CD4-positive, CD25-positive, alpha-beta regulatory T cell (primary cell): ENCODE measurements around the gene LCT. TPM values are rescaled to one million over a fixed set of nuclear protein-coding genes. Genes with fewer than 3 reads are reported as not detected.

Source experiments
- ATAC-seq, 2 donors: fragments of 150-1000 bp; cut with Tn5 transposase; one replicate each; pipeline ENCODE4 v1.10.0; 2021; ENCODE audit warnings: low read depth in 2 of 2, moderate number of reproducible peaks in 2 of 2, moderate library complexity in 1 of 2
- DNase-seq, 3 donors: peaks; one replicate each; pipeline versions ENCODE4 v3.0.0 to v3.0.0-alpha.2; 2012 to 2022; ENCODE audit warnings: mixed read lengths in 1 of 3
- H3K27ac ChIP-seq: one replicate; pipeline ENCODE4 v1.7.0; 2013; ENCODE audit warnings: mild to moderate bottlenecking, low read length; ENCODE audit not compliant: insufficient read depth, poor library complexity, severe bottlenecking
- H3K27me3 ChIP-seq: one replicate; pipeline ENCODE4 v1.7.0; 2013; ENCODE audit warnings: low read length; ENCODE audit not compliant: control insufficient read depth, insufficient read depth
- H3K36me3 ChIP-seq: one replicate; pipeline ENCODE4 v1.7.0; 2013; ENCODE audit warnings: mild to moderate bottlenecking, low read length, moderate library complexity; ENCODE audit not compliant: control insufficient read depth, insufficient read depth
- H3K4me1 ChIP-seq: 2 replicates; pipeline ENCODE4 v1.7.0; 2013; ENCODE audit warnings: mild to moderate bottlenecking, low read length; ENCODE audit not compliant: insufficient read depth, control insufficient read depth, poor library complexity, severe bottlenecking
- H3K4me3 ChIP-seq: one replicate; pipeline ENCODE4 v1.7.0; 2013; ENCODE audit warnings: low read depth, mild to moderate bottlenecking, low read length, moderate library complexity
- H3K9me3 ChIP-seq, 2 experiments: 1 replicate in 1 of 2; 2 replicates in 1 of 2; pipeline ENCODE4 v1.7.0; 2013; ENCODE audit warnings: low read length in 2 of 2, mild to moderate bottlenecking in 1 of 2, moderate library complexity in 1 of 2; ENCODE audit not compliant: control insufficient read depth in 2 of 2
- H3K27ac Mint-ChIP-seq, 3 donors: one replicate each; pipeline ENCODE4 v1.8.0; 2020 to 2022; ENCODE audit warnings: mild to moderate bottlenecking in 3 of 3, mixed read lengths in 3 of 3, moderate library complexity in 2 of 3
- H3K27me3 Mint-ChIP-seq: one replicate; pipeline ENCODE4 v1.8.0; 2022; ENCODE audit warnings: mild to moderate bottlenecking, mixed read lengths
- H3K36me3 Mint-ChIP-seq: one replicate; pipeline ENCODE4 v1.8.0; 2020; ENCODE audit warnings: mixed read lengths
- H3K4me1 Mint-ChIP-seq, 4 donors: one replicate each; pipeline ENCODE4 v1.8.0; 2020 to 2022; ENCODE audit warnings: mixed read lengths in 4 of 4, mild to moderate bottlenecking in 1 of 4
- H3K4me3 Mint-ChIP-seq, 4 donors: one replicate each; pipeline ENCODE4 v1.8.0; 2020 to 2022; ENCODE audit warnings: mild to moderate bottlenecking in 4 of 4, mixed read lengths in 4 of 4, moderate library complexity in 3 of 4
- H3K9me3 Mint-ChIP-seq, 7 donors: one replicate each; pipeline ENCODE4 v1.8.0; 2020 to 2022; ENCODE audit warnings: mixed read lengths in 7 of 7, mild to moderate bottlenecking in 3 of 7, moderate library complexity in 2 of 7
- polyA plus RNA-seq, 4 donors: library from polyadenylated mRNA; unstranded; fragments of 300-500 nt; fragmentation: Illumina TruSeq; gene quantifications; one replicate each; pipeline ENCODE4 v1.2.3, GENCODE V29; 2021
- total RNA-seq: library from RNA; stranded (reverse); gene quantifications from one replicate; pipeline ENCODE4 v1.2.3, GENCODE V29; 2022

The LCT gene
- total and polyA plus RNA-seq, 5 donors from 2014 or later: not detected

GRCh38 chr2:135829378-135830135 lies 7.4 kb downstream of the LCT start:
- Mint-ChIP-seq H3K27me3 (no peaks in the 10 kb centered on the region), H3K27ac (no peak overlapping the region), H3K4me1 (peaks cover 0 to 5% (median 0%) of the 10 kb centered on the region in 4 donors), H3K9me3 (no peaks in the 10 kb centered on the region), H3K4me3 (no peak overlapping the region), H3K36me3 (no peaks in the 10 kb centered on the region)
- DNase-seq (no peak), ATAC-seq (no peak)
- no peaks in the 10 kb centered on the region for H3K36me3 ChIP-seq
- no peak overlapping the region for H3K4me3 ChIP-seq
- H3K27me3 ChIP-seq: no peaks in the 10 kb centered on the region
- no peak overlapping the region for H3K27ac ChIP-seq
- no peaks in the 10 kb centered on the region for H3K9me3 ChIP-seq
- H3K4me1 ChIP-seq: no peaks in the 10 kb centered on the region

GRCh38 chr2:135826544-135826943 lies 10.4 kb downstream of the LCT start:
- peaks cover 8% of the 10 kb centered on the region for H3K36me3 Mint-ChIP-seq
- no peaks in the 10 kb centered on the region for H3K27me3 Mint-ChIP-seq
- peaks cover 0 to 12% (median 6%) of the 10 kb centered on the region in 7 donors for H3K9me3 Mint-ChIP-seq
- Histone ChIP-seq H3K36me3 (no peaks in the 10 kb centered on the region), H3K27ac (no peak overlapping the region), H3K4me3 (no peak overlapping the region), H3K27me3 (no peaks in the 10 kb centered on the region), H3K9me3 (peaks cover 0 to 8% of the 10 kb centered on the region in 2 experiments), H3K4me1 (no peaks in the 10 kb centered on the region)
- no peak overlapping the region for H3K27ac Mint-ChIP-seq
- no peak overlapping the region for H3K4me3 Mint-ChIP-seq
- DNase-seq: no peak
- peaks cover 1 to 5% (median 3%) of the 10 kb centered on the region in 4 donors for H3K4me1 Mint-ChIP-seq
- ATAC-seq: no peak

GRCh38 chr2:135825550-135826176 lies 11.3 kb downstream of the LCT start:
- DNase-seq (no peak), ATAC-seq (no peak)
- Mint-ChIP-seq H3K4me1 (peaks cover 1 to 12% (median 8%) of the 10 kb centered on the region in 4 donors), H3K9me3 (peaks cover 0 to 12% (median 6%) of the 10 kb centered on the region in 7 donors), H3K36me3 (peaks cover 8% of the 10 kb centered on the region), H3K27me3 (no peaks in the 10 kb centered on the region), H3K4me3 (peak overlapping the region in 1 of 4 donors; percentile 38), H3K27ac (no peak overlapping the region)
- Histone ChIP-seq H3K4me1 (peaks cover under 1% of the 10 kb centered on the region), H3K36me3 (no peaks in the 10 kb centered on the region), H3K27me3 (no peaks in the 10 kb centered on the region), H3K9me3 (peaks cover 0 to 8% of the 10 kb centered on the region in 2 experiments), H3K27ac (no peak overlapping the region), H3K4me3 (no peak overlapping the region)

GRCh38 chr2:135825131-135825530 lies 11.9 kb downstream of the LCT start:
- H3K4me3 Mint-ChIP-seq: peak overlapping the region in 1 of 4 donors; percentile 38
- no peaks in the 10 kb centered on the region for H3K27me3 ChIP-seq
- peaks cover 8% of the 10 kb centered on the region for H3K36me3 Mint-ChIP-seq
- H3K9me3 ChIP-seq: peaks cover 0 to 8% of the 10 kb centered on the region in 2 experiments
- ATAC-seq (no peak), DNase-seq (no peak)
- no peak overlapping the region for H3K4me3 ChIP-seq
- no peak overlapping the region for H3K27ac ChIP-seq
- peaks cover 5 to 17% (median 11%) of the 10 kb centered on the region in 4 donors for H3K4me1 Mint-ChIP-seq
- peaks cover 6% of the 10 kb centered on the region for H3K4me1 ChIP-seq
- H3K36me3 ChIP-seq: no peaks in the 10 kb centered on the region
- no peak overlapping the region for H3K27ac Mint-ChIP-seq
- no peaks in the 10 kb centered on the region for H3K27me3 Mint-ChIP-seq
- H3K9me3 Mint-ChIP-seq: peaks cover 0 to 12% (median 6%) of the 10 kb centered on the region in 7 donors

GRCh38 chr2:135822855-135823254 lies 14.1 kb downstream of the LCT start:
- no peak for DNase-seq
- H3K27ac Mint-ChIP-seq: no peak overlapping the region
- H3K4me1 Mint-ChIP-seq: peaks cover 0 to 30% (median 18%) of the 10 kb centered on the region in 4 donors

GRCh38 chr2:135821190-135821589 lies 15.8 kb downstream of the LCT start:
- Mint-ChIP-seq H3K4me1 (peaks cover 0 to 30% (median 18%) of the 10 kb centered on the region in 4 donors), H3K4me3 (peak overlapping the region in 1 of 4 donors; percentile 38), H3K36me3 (peaks cover 8% of the 10 kb centered on the region), H3K27ac (no peak overlapping the region), H3K27me3 (no peaks in the 10 kb centered on the region), H3K9me3 (peaks cover 0 to 12% (median 6%) of the 10 kb centered on the region in 7 donors)
- DNase-seq (no peak), ATAC-seq (no peak)
- no peak overlapping the region for H3K4me3 ChIP-seq
- peaks cover 0 to 8% of the 10 kb centered on the region in 2 experiments for H3K9me3 ChIP-seq
- no peaks in the 10 kb centered on the region for H3K36me3 ChIP-seq
- H3K27ac ChIP-seq: no peak overlapping the region
- H3K4me1 ChIP-seq: peaks cover 17% of the 10 kb centered on the region
- H3K27me3 ChIP-seq: no peaks in the 10 kb centered on the region

More at GRCh38 chr2:135822855-135823254, 14.1 kb downstream of the LCT start:
- Histone ChIP-seq H3K4me1 (peaks cover 17% of the 10 kb centered on the region), H3K27me3 (no peaks in the 10 kb centered on the region), H3K36me3 (no peaks in the 10 kb centered on the region), H3K4me3 (no peak overlapping the region), H3K9me3 (peaks cover 0 to 8% of the 10 kb centered on the region in 2 experiments), H3K27ac (no peak overlapping the region)
- H3K9me3 Mint-ChIP-seq: peaks cover 0 to 12% (median 6%) of the 10 kb centered on the region in 7 donors
- no peak for ATAC-seq
- H3K4me3 Mint-ChIP-seq: no peak overlapping the region
- H3K36me3 Mint-ChIP-seq: peaks cover 8% of the 10 kb centered on the region
- H3K27me3 Mint-ChIP-seq: no peaks in the 10 kb centered on the region

GRCh38 chr2:135820003-135820618 lies 16.9 kb downstream of the LCT start:
- peaks cover 8% of the 10 kb centered on the region for H3K36me3 Mint-ChIP-seq
- H3K9me3 Mint-ChIP-seq: peaks cover 0 to 12% (median 6%) of the 10 kb centered on the region in 7 donors
- peak overlapping the region; percentile 25 to 71 (median 53) for H3K4me3 Mint-ChIP-seq
- Histone ChIP-seq H3K27me3 (no peaks in the 10 kb centered on the region), H3K4me1 (peaks cover 17% of the 10 kb centered on the region), H3K36me3 (no peaks in the 10 kb centered on the region), H3K27ac (peak overlapping the region; percentile 43), H3K9me3 (peaks cover 0 to 8% of the 10 kb centered on the region in 2 experiments), H3K4me3 (peak overlapping the region; percentile 49)
- H3K4me1 Mint-ChIP-seq: peaks cover 0 to 34% (median 19%) of the 10 kb centered on the region in 4 donors
- H3K27me3 Mint-ChIP-seq: no peaks in the 10 kb centered on the region
- peak overlapping the region in 2 of 3 donors; percentile 34 to 76 for H3K27ac Mint-ChIP-seq
- DNase-seq: peak in 2 of 3 donors; percentile 47 to 94
- ATAC-seq: peak; percentile 93 to 95
